ENCODE results near the gene SLC27A1. TPM values are rescaled to one million over a fixed set of nuclear protein-coding genes. Genes with fewer than 3 reads are reported as not detected.
A peak's percentile ranks its signal among the peaks of the same experiment; 100 is the strongest.
"Not testable (repeated sequence)": the region's sequence is repeated elsewhere in the genome, so short reads cannot be mapped to it uniquely, and the experiment has no call there.

The SLC27A1 gene
- total and polyA plus RNA-seq, 2 donors: 14.8 to 21.1 TPM

DNA sequence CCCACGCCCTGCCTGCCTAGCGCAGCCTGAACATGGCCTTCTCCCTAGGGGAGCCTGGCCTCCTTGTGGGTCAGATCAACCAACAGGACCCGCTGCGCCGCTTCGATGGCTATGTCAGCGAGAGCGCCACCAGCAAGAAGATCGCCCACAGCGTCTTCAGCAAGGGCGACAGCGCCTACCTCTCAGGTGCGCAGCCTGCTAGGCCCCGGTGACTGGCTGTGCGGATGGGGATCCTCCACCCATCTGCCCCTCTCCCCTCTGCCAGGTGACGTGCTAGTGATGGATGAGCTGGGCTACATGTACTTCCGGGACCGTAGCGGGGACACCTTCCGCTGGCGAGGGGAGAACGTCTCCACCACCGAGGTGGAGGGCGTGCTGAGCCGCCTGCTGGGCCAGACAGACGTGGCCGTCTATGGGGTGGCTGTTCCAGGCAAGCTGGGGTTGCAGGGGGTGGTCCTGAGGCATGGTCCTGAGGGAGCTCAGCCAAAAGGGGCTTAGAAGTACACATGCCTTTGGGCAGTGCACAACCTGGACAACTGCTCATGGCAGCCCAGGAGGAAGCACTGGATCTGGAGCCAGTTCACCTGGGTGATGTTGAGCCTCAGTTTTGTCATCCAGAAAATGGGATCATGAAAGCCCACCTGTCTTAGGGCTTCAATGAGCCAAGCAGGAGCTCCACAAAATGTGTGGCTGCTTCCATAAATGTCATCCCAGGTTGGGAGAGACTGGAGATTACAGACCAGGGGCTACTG is 30.3 kb downstream of the SLC27A1 start:
- Histone ChIP-seq H3K4me3 (ENCODE audit: low read depth, low read length) (no peak overlapping the region), H3K4me1 (ENCODE audit: insufficient read depth) (no peaks in the 10 kb centered on the region), H3K27ac (ENCODE audit: low read depth) (no peak overlapping the region), H3K36me3 (ENCODE audit: insufficient read depth) (no peaks in the 10 kb centered on the region)
- WGBS: 93% methylated on average over 27 of the region's 27 CpGs
- DNase-seq (ENCODE audit: extremely low spot score): no peak

GRCh38 chr19:17503240-17503639 is 32.9 kb downstream of the SLC27A1 start:
- Histone ChIP-seq H3K36me3 (ENCODE audit: insufficient read depth) (peaks cover 2% of the 10 kb centered on the region), H3K27ac (ENCODE audit: low read depth) (no peak overlapping the region), H3K4me1 (ENCODE audit: insufficient read depth) (no peaks in the 10 kb centered on the region), H3K4me3 (ENCODE audit: low read depth, low read length) (no peak overlapping the region)
- DNase-seq (ENCODE audit: extremely low spot score): no peak
- WGBS: 93% methylated on average over 6 of the region's 6 CpGs

- WGBS: 95% methylated on average over 2 of the region's 2 CpGs
- H3K27ac ChIP-seq (ENCODE audit: low read depth): no peak overlapping the region
- peaks cover 2% of the 10 kb centered on the region for H3K36me3 ChIP-seq (ENCODE audit: insufficient read depth)
- DNase-seq (ENCODE audit: extremely low spot score): no peak
- no peak overlapping the region for H3K4me3 ChIP-seq (ENCODE audit: low read depth, low read length)
- no peaks in the 10 kb centered on the region for H3K4me1 ChIP-seq (ENCODE audit: insufficient read depth)
Measured at GRCh38 chr19:17504030-17504429, 33.7 kb downstream of the SLC27A1 start.

- DNase-seq (ENCODE audit: extremely low spot score): no peak
- no peaks in the 10 kb centered on the region for H3K4me1 ChIP-seq (ENCODE audit: insufficient read depth)
- H3K4me3 ChIP-seq (ENCODE audit: low read depth, low read length): no peak overlapping the region
- H3K36me3 ChIP-seq (ENCODE audit: insufficient read depth): peaks cover 2% of the 10 kb centered on the region
- H3K27ac ChIP-seq (ENCODE audit: low read depth): no peak overlapping the region
- 94% methylated on average over 13 of the region's 13 CpGs for WGBS
Measured at GRCh38 chr19:17504456-17504855, 34.1 kb downstream of the SLC27A1 start.

- WGBS: 65% methylated on average over 10 of the region's 10 CpGs
- Histone ChIP-seq H3K4me1 (ENCODE audit: insufficient read depth) (no peaks in the 10 kb centered on the region), H3K36me3 (ENCODE audit: insufficient read depth) (peaks cover 2% of the 10 kb centered on the region), H3K27ac (ENCODE audit: low read depth) (no peak overlapping the region), H3K4me3 (ENCODE audit: low read depth, low read length) (no peak overlapping the region)
- DNase-seq (ENCODE audit: extremely low spot score): no peak
Measured at GRCh38 chr19:17505223-17505622, 34.9 kb downstream of the SLC27A1 start.

GRCh38 chr19:17506745-17507144 is 36.4 kb downstream of the SLC27A1 start:
- 86% methylated on average over 9 of the region's 9 CpGs for WGBS
- no peak overlapping the region for H3K27ac ChIP-seq (ENCODE audit: low read depth)
- H3K36me3 ChIP-seq (ENCODE audit: insufficient read depth): peaks cover 2% of the 10 kb centered on the region
- H3K4me3 ChIP-seq (ENCODE audit: low read depth, low read length): no peak overlapping the region
- H3K4me1 ChIP-seq (ENCODE audit: insufficient read depth): no peaks in the 10 kb centered on the region
- no peak for DNase-seq (ENCODE audit: extremely low spot score)

DNA sequence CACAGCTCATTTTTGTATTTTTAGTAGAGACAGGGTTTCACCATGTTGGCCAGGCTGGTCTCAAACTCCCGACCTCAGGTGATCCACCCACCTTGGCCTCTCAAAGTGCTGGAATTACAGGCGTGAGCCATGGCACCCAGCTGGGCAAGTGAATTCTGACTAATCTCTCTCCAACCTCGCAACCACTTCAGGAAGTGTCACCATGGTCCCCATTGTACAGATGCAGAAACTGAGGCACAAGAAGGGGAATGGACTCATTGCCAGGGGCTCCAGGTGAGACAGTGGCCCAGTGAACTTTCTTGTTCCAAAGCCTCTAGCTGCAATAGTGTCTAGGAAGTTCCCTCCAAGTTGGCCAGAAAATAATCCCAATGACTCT is 38.2 kb downstream of the SLC27A1 start:
- DNase-seq (ENCODE audit: extremely low spot score); H3K4me3 ChIP-seq (ENCODE audit: low read depth, low read length); H3K4me1 ChIP-seq (ENCODE audit: insufficient read depth); H3K27ac ChIP-seq (ENCODE audit: low read depth); H3K36me3 ChIP-seq (ENCODE audit: insufficient read depth): not testable (repeated sequence)
- 95% methylated on average over 3 of the region's 3 CpGs for WGBS

DNA sequence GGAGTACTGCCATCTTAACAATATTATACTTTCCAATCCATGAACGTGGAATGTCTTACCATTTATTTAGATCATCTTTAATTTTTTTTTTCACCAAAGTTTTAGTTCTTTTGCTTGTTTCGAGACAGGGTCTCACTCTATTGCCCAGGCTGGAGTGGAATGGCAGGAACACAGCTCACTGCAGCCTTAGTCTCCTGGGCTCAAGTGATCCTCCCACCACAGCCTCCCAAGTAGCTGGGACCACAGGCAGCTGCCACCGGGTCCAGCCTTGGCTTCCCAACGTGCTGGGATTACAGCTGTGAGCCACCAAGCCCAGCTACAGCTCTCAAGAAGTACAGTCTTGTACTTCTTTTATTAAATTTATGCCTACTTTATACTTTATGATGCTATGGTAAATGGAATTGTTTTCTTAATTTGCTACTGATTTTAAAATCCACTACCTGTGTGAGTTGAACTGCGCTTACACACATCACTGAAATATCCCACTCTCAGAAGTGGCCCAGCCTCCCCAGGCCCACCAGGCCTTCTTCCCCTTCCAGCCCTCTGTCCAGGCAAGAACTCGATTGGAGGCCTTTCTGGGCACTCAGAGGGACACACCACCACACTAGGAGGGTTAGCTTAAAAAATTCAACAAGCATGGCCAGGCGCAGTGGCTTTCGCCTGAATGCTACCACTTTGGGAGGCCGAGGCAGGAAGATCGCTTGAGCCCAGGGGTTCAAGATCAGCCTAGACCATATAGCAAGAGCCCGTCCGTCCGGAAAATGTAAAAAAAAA is 40.1 kb downstream of the SLC27A1 start:
- H3K27ac ChIP-seq (ENCODE audit: low read depth): no peak overlapping the region
- WGBS: 42% methylated on average over 13 of the region's 13 CpGs
- peak overlapping the region; percentile 64 for H3K4me3 ChIP-seq (ENCODE audit: low read depth, low read length)
- peaks cover 2% of the 10 kb centered on the region for H3K36me3 ChIP-seq (ENCODE audit: insufficient read depth)
- DNase-seq (ENCODE audit: extremely low spot score): no peak
- H3K4me1 ChIP-seq (ENCODE audit: insufficient read depth): no peaks in the 10 kb centered on the region

- H3K36me3 ChIP-seq (ENCODE audit: insufficient read depth): no peaks in the 10 kb centered on the region
- no peaks in the 10 kb centered on the region for H3K4me1 ChIP-seq (ENCODE audit: insufficient read depth)
- peak overlapping the region; percentile 64 for H3K4me3 ChIP-seq (ENCODE audit: low read depth, low read length)
- peak overlapping the region; percentile 93 for H3K27ac ChIP-seq (ENCODE audit: low read depth)
- under 1% methylated on average over 82 of the region's 82 CpGs for WGBS
- peak; percentile 36 for DNase-seq (ENCODE audit: extremely low spot score)
Measured at GRCh38 chr19:17511724-17512573, 41.6 kb downstream of the SLC27A1 start.

DNA sequence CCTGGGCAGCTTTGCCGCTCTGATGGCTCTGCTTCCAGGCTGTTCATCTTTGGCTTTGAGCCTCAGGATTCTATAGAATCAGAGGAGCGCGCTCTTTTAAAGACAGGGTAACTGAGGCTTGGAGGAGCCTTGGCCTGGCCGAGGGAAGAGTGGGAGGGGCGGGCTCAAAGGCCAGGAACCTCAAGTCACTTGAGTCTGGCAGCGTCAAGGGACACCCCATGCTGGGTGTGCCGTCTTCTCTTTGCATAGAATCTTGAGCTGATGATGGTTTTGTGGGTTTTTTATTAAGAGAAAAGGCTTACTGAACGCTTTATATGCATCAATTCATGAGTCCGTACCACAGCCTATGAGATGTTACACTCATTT is 42.2 kb downstream of the SLC27A1 start:
- 45% methylated on average over 9 of the region's 9 CpGs for WGBS
- Histone ChIP-seq H3K27ac (ENCODE audit: low read depth) (peak overlapping the region; percentile 93), H3K4me3 (ENCODE audit: low read depth, low read length) (peak overlapping the region; percentile 64), H3K36me3 (ENCODE audit: insufficient read depth) (no peaks in the 10 kb centered on the region), H3K4me1 (ENCODE audit: insufficient read depth) (no peaks in the 10 kb centered on the region)
- DNase-seq (ENCODE audit: extremely low spot score): no peak

GRCh38 chr19:17515408-17516149 is 45.3 kb downstream of the SLC27A1 start:
- WGBS: 87% methylated on average over 15 of the region's 15 CpGs
- H3K27ac ChIP-seq (ENCODE audit: low read depth): no peak overlapping the region
- no peak for DNase-seq (ENCODE audit: extremely low spot score)
- H3K4me3 ChIP-seq (ENCODE audit: low read depth, low read length): no peak overlapping the region
- H3K4me1 ChIP-seq (ENCODE audit: insufficient read depth): no peaks in the 10 kb centered on the region
- H3K36me3 ChIP-seq (ENCODE audit: insufficient read depth): no peaks in the 10 kb centered on the region

GRCh38 chr19:17517898-17518297 is 47.6 kb downstream of the SLC27A1 start:
- Histone ChIP-seq H3K27ac (ENCODE audit: low read depth) (no peak overlapping the region), H3K4me1 (ENCODE audit: insufficient read depth) (no peaks in the 10 kb centered on the region), H3K4me3 (ENCODE audit: low read depth, low read length) (no peak overlapping the region), H3K36me3 (ENCODE audit: insufficient read depth) (no peaks in the 10 kb centered on the region)
- WGBS: 99% methylated on average over 1 of the region's 1 CpG
- DNase-seq (ENCODE audit: extremely low spot score): no peak

GRCh38 chr19:17518654-17519053 is 48.3 kb downstream of the SLC27A1 start:
- not testable (repeated sequence) for H3K36me3 ChIP-seq (ENCODE audit: insufficient read depth); H3K27ac ChIP-seq (ENCODE audit: low read depth); DNase-seq (ENCODE audit: extremely low spot score); H3K4me1 ChIP-seq (ENCODE audit: insufficient read depth); H3K4me3 ChIP-seq (ENCODE audit: low read depth, low read length)
- WGBS: 89% methylated on average over 8 of the region's 8 CpGs

Measured in urinary bladder (tissue), 4 donors.